ENCODE measurements around the gene GOLGA6L25.
"Not testable (repeated sequence)": the region's sequence is repeated elsewhere in the genome, so short reads cannot be mapped to it uniquely, and the experiment has no call there.

The GOLGA6L25 gene, protein sequence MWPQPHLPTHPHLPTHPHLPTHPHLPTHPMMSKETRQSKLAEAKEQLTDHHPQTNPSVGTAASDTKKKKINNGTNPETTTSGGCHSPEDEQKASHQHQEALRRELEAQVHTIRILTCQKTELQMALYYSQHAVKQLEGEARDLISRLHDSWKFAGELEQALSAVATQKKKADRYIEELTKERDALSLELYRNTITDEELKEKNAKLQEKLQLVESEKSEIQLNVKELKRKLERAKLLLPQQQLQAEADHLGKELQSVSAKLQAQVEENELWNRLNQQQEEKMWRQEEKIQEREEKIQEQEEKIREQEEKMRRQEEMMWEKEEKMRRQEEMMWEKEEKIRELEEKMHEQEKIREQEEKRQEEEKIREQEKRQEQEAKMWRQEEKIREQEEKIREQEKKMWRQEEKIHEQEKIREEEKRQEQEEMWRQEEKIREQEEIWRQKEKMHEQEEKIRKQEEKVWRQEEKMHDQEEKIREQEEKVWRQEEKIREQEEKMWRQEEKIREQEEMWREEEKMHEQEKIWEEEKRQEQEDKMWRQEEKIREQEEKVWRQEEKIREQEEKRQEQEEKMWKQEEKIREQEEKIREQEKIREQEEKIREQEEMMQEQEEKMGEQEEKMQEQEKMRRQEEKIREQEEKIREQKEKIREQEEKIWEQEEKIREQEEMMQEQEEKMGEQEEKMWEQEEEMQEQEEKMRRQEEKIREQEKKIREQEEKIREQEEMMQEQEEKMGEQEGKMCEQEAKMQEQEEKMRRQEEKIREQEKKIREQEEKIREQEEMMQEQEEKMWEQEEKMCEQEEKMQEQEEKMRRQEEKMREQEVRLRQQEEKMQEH

GRCh38 chr15:28553268-28553667 is at the start of gene GOLGA6L25:
TSS of gene GOLGA6L25 (plus strand) at chr15:28553568. CDS start at chr15:28553629, 61 bp downstream.
- not testable (repeated sequence) for DNase-seq, ATAC-seq

DNA sequence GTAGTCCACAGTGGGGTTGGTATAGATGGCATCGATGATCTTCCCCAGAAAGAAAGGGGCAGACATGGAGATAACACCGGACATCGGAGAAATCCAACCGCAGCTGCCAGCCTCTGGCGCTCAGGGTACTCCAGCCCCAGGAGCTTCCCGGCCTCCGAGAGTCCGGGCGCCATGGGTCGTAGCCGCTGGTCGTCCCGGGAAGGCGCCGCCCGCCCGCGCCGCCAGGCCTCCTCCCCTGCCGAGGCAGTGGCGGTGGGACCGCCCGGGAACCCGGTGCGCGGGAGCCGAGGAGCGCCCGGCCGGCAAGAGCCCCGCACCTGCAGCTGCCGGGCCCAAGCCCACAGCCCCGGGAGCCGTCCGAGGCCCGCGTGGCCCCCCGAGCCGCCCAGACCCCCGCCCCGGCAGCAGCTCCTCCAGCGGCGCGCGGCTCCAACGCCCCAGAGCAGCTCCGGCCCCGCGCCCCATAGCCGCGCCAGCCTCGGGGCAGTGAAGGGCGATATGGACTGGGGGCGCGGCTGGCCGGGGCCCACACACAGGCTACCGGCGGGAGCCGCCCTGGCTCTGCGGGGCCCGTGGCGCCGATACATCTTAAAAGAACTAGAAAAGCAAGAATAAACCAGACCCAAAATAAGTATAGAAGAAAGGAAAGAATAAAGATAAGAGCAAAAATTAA is 45.0 kb upstream of the GOLGA6L25 start:
- not testable (repeated sequence) for ATAC-seq, DNase-seq

GRCh38 chr15:28514128-28514527 is 39.2 kb upstream of the GOLGA6L25 start:
- not testable (repeated sequence) for ATAC-seq, DNase-seq

DNA sequence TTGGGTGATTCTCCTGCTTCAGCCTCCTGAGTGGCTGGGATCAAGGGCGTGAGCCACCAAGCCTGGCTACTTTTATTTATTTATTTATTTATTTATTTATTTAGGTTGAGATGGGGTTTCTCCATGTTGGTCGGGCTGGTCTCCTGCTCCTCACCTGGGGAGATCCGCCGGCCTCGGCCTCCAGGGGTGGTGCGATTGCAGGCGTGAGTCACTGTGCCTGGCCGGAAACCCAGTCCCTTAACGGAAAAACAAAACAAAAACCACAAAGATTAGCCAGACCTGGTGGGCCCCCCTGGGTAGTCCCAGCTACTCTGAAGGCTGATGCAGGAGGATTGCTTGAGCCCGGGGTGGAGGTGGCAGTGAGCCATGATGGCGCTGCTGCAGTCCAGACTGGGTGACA is 38.2 kb upstream of the GOLGA6L25 start:
- DNase-seq, ATAC-seq: not testable (repeated sequence)

GRCh38 chr15:28532954-28533353 is 20.4 kb upstream of the GOLGA6L25 start, which contains the start of gene GOLGA8G:
TSS of gene GOLGA8G (minus strand) at chr15:28532971. CDS start at chr15:28532909, 62 bp downstream.
- not testable (repeated sequence) for DNase-seq, ATAC-seq

GRCh38 chr15:28573351-28573750 is 20.0 kb downstream of the GOLGA6L25 start:
- not testable (repeated sequence) for DNase-seq, ATAC-seq

GRCh38 chr15:28588977-28589606 is 35.7 kb downstream of the GOLGA6L25 start:
- not testable (repeated sequence) for DNase-seq, ATAC-seq

DNA sequence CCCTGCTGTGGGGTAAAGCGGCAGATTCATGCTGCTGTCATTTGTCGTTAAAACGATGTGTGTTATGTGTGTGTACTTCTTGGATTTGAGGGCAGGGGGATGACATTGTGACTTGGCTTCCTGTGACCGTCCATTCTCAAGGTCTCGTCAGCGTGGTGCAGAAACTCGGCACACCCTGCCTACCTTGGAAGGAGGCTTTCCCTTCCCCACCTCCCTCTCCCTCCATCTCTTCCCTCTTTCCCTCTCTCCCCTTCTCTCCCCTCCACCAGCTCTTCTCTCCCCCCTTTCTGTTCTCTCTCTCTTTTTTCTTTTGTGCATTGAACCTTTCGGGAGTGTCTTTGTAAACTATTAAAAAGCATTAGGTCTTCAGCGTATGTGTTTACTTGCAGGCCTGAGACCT is 36.4 kb downstream of the GOLGA6L25 start:
- ATAC-seq, DNase-seq: not testable (repeated sequence)

GRCh38 chr15:28592395-28592794 is 39.0 kb downstream of the GOLGA6L25 start:
- ATAC-seq, DNase-seq: not testable (repeated sequence)

- not testable (repeated sequence) for DNase-seq, ATAC-seq
Observed at GRCh38 chr15:28593424-28594129, 40.2 kb downstream of the GOLGA6L25 start.

DNA sequence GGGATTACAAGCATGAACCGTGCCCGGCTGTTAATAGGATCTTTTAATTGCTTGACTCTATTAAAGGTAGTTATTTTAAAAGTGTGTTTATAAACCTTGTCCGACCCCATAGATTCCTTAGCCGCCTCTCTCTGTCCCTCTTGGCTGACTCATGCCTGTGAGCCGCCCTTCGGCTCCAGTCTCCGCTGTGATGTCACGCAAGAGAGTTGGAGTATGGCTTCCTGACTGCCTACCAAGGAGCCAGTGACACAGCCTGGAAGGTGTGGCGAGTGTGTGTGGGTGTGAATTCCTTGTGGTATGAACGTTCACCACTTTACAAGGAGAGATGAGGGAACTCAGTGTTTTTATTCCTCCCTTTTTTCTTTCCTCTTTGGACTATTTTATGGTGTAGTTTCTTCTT is 44.1 kb downstream of the GOLGA6L25 start:
- ATAC-seq, DNase-seq: not testable (repeated sequence)

DNA sequence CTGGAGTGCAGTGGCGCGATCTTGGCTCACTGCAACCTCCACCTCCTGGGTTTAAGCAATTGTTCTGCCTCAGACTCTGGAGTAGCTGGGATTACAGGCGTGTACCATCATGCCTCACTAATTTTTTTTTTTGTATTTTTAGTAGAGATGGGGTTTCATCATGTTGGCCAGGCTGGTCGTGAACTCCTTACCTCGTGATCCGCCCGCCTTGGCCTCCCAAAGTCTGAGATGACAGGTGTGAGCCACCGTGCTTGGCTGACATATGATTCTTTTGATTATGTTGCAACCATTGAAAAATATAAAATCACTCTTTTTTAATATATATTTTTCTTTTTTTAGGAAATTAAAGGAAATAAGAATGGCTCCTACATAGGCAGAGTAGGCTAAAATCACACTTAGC is 44.8 kb downstream of the GOLGA6L25 start:
- not testable (repeated sequence) for DNase-seq, ATAC-seq

- DNase-seq, ATAC-seq: not testable (repeated sequence)
Observed at GRCh38 chr15:28602152-28602551, 48.8 kb downstream of the GOLGA6L25 start.

Measured in stimulated activated naive CD8-positive, alpha-beta T cell treated with anti-CD3 and anti-CD28 coated beads, Interleukin-15, Interleukin-2, amounts not matched to agents 100 U/mL and 50 U/mL, for 24 hours (primary cell).